Left renal cortex interstitium (tissue), 4 donors: ENCODE data around the gene MRPL43. TPM values are rescaled to one million over a fixed set of nuclear protein-coding genes. Genes with fewer than 3 reads are reported as not detected.

Source experiments
- DNase-seq, 4 donors: peaks; one replicate each; pipeline ENCODE4 v3.0.0-alpha.2; 2013; ENCODE audit warnings: low read depth in 4 of 4, low spot score in 2 of 4, missing footprints in 1 of 4
- polyA plus RNA-seq, 4 donors: library from polyadenylated mRNA; unstranded; fragments of 120-200 nt; gene quantifications; one replicate each; pipeline ENCODE4 v1.2.1, GENCODE V29; 2013; ENCODE audit not compliant: insufficient read length in 4 of 4

MRPL43 gene
- polyA plus RNA-seq, 4 donors = 98.5 to 124 (median 107) TPM

- DNase-seq = no peak
These were observed 17.0 kb downstream of the MRPL43 start for GRCh38 chr10:100970076-100970913.

GRCh38 chr10:100969187-100970075 lies 17.9 kb downstream of the MRPL43 start, which contains the start of gene SEMA4G:
Gene SEMA4G (plus strand): TSS chr10:100969504. CDS start chr10:100972913, 3,409 bp downstream.
- peak in 1 of 4 donors; percentile 35 for DNase-seq

DNA sequence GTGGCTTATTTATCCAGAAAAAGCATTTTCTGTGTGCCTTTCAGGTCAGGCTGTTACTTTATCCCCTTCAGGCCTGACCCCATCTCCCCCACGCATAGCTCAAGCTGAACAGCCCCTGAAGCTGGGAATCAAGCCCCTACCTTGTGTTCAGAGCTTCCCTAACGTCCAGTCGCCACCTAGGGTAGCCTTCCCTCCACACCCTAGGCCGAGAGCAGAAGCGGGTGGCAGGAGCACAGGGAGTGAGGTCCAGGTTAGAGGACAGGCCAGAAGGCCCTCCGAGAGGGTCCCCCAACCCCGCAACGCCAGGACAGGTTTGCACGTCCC lies 18.5 kb downstream of the MRPL43 start:
- no peak for DNase-seq

- no peak for DNase-seq
These were observed 19.1 kb downstream of the MRPL43 start for GRCh38 chr10:100968062-100968736.

DNA sequence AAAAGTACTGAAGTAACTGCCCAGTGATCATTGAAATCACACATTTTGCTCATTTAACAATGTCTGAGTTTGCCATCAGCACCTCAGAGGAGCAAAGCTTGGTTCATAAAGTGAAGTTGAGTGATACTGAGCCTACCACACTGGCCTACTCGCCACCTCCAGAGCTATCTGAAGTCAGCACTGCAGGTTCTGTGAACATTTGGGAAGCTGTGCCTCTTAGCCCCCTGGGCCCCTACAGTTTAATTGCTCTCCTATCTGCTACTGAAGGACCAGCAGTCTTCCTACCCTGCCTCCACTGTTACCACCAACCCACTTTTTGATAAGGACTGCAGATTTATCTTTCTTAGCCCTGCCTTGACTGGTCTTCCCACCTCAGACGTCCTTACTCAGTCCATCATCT lies 20.0 kb downstream of the MRPL43 start:
- no peak for DNase-seq

GRCh38 chr10:100966887-100967286 lies 20.4 kb downstream of the MRPL43 start:
- no peak for DNase-seq

- DNase-seq = no peak
These were observed 21.5 kb downstream of the MRPL43 start for GRCh38 chr10:100965820-100966219.

DNA sequence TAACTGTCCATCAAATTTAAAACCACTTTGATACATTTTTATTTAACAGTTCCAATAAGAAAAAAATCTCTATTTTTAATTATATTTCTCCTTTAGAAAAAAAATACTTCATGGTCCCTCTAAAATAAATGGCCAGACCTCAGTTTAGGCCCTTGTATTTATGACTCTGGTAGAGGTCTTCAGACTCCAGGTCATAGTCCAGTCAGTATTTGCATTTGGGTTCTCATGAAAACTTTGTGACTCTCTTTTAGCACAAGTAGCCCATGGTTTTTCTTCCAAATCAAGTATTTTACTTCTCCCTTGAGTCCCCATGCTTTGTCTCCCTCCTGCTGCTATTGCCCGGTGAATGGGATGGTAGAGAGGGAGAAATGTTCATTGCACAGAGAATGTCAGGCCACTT lies 23.5 kb downstream of the MRPL43 start:
- no peak for DNase-seq

- DNase-seq = no peak
These were observed 24.8 kb downstream of the MRPL43 start for GRCh38 chr10:100962351-100963080.

DNA sequence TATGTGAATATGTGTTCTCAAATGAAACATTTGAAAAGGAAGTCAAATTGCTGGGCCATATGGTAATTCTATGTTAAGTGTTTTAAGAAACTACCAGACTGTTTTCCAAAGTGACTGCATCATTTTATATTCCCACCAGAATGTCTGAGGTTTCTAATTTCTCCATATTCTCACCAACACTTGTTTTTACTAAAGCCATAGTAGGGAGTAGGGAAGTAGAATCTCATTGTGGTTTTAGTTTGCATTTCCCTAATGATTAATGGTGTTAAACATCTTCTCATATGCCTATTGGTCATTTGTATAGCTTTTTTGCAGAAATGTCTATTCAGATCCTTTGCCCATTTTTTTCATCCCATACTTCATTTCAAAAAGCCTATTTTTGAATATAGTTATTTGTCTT lies 27.0 kb downstream of the MRPL43 start:
- no peak for DNase-seq

GRCh38 chr10:100948916-100949315 lies 38.4 kb downstream of the MRPL43 start:
- no peak for DNase-seq

DNA sequence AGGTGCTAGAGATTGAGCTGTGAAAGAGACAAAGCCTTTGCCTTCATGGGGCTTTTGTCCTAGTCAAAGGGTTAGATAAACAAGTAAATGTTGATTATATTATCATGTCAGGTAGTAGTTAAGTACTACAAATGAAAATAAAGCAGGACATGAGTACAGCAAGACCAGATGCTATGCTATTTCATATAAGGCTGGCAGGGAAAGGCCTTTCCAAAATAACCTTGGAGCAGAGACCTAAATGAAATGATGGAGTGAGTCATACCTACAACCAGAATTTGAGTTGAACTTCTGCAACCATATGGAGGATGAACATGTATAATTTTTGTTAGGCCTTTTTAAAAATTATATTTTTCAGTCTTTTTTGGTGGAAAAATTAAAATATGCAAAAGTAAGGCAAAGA lies 41.5 kb downstream of the MRPL43 start:
- no peak for DNase-seq

DNA sequence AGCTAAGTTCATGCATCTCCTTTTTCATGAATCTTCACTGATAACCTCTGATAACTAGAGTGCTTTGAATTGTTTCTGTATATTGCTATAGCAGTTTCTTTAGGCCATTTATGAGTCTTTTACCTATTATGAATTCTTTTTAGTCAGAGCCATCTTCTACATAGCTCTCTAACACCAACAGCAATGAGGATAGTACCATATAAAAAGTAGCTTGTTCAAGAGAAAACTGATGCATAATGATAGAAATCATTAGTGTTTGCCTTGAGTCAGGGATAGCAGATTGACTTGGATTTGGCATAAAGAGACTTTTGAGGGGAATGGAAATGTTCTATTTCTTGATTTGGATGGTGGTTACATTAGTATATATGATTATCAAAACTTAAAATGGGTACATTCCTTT lies 43.8 kb downstream of the MRPL43 start:
- DNase-seq = no peak

DNA sequence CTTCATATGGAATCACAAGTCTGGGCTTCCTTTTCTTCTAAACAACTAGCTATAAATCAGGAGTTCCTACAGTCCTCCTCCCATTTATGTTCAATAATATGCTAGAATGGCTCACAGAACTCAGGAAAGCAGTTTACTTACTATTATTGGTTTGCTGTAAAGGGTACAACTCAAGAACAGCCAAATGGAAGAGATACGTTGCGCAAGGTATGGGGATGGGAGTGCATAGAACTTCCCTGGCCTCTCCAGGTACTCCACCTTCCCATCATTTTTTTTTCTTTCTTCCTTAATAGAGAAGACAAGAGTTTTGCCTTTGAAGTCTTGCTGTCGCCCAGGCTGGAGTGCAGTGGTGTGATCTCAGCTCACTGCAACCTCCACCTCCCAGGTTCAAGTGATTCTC lies 45.1 kb downstream of the MRPL43 start:
- no peak for DNase-seq

GRCh38 chr10:100939763-100940344 lies 47.4 kb downstream of the MRPL43 start:
- no peak for DNase-seq

Other genes with a start within 250 kb of the MRPL43 start
- 100 to 1,000 TPM; 116 to 262 (median 178) TPM for gene PAX2, start 241.9 kb downstream of the MRPL43 start, polyA plus RNA-seq
- gene SLF2, start 74.5 kb downstream of the MRPL43 start, polyA plus RNA-seq = 10 to 100 TPM; 25.8 to 50.7 (median 35.5) TPM
- gene SEMA4G, start 18.0 kb downstream of the MRPL43 start, polyA plus RNA-seq = 10 to 100 TPM; 32.9 to 60.4 (median 50.1) TPM
- 10 to 100 TPM; 14.5 to 15.6 (median 15.1) TPM for gene TWNK, start within 50 bp of the MRPL43 start, polyA plus RNA-seq
- gene LZTS2, start 12.3 kb upstream of the MRPL43 start, polyA plus RNA-seq = 10 to 100 TPM; 43.5 to 83.7 (median 70.8) TPM
- gene PDZD7, start 43.6 kb upstream of the MRPL43 start, polyA plus RNA-seq = 1 to 10 TPM; 1.8 to 4.6 (median 3.1) TPM
- 10 to 100 TPM; 19.9 to 30.8 (median 25.2) TPM for gene SFXN3, start 43.7 kb upstream of the MRPL43 start, polyA plus RNA-seq
- 10 to 100 TPM in 3 of 4 donors, 1 to 10 TPM in 1; 9.0 to 18.8 (median 13.3) TPM for gene KAZALD1, start 74.5 kb upstream of the MRPL43 start, polyA plus RNA-seq
- under 1 TPM in 3 of 4 donors, not detected in 1; 0.18 to 0.27 (median 0.19) TPM for gene TLX1, start 143.8 kb upstream of the MRPL43 start, polyA plus RNA-seq
- under 1 TPM in 2 of 4 donors, not detected in 2; 0.03 to 0.06 TPM for gene LBX1, start 242.0 kb upstream of the MRPL43 start, polyA plus RNA-seq